Medulla oblongata (tissue), 1 donor: ENCODE data around the gene OTOP1.
"Not testable (repeated sequence)": the region's sequence is repeated elsewhere in the genome, so short reads cannot be mapped to it uniquely, and the experiment has no call there.

Experiments
- DNase-seq: peaks from one replicate; pipeline ENCODE4 v3.0.0-alpha.2; 2015; ENCODE audit errors: extremely low spot score

OTOP1 gene

GRCh38 chr4:4228356-4228668, 1.6 kb upstream of the OTOP1 start:
- no peak for DNase-seq

- no peak for DNase-seq
These were observed 1.0 kb upstream of the OTOP1 start for GRCh38 chr4:4227510-4228355.

- DNase-seq, result no peak
These were observed 669 bp downstream of the OTOP1 start for GRCh38 chr4:4225915-4226605.

- no peak for DNase-seq
These were observed 9.6 kb downstream of the OTOP1 start for GRCh38 chr4:4217113-4217512.

- no peak for DNase-seq
These were observed 10.1 kb downstream of the OTOP1 start for GRCh38 chr4:4216648-4217047.

- DNase-seq, result not testable (repeated sequence)
These were observed 13.1 kb downstream of the OTOP1 start for GRCh38 chr4:4213674-4214073.

GRCh38 chr4:4206204-4206603, 20.5 kb downstream of the OTOP1 start:
- DNase-seq, result no peak

GRCh38 chr4:4204401-4204745, 22.4 kb downstream of the OTOP1 start:
- DNase-seq, result no peak

GRCh38 chr4:4203688-4204400, 22.9 kb downstream of the OTOP1 start:
- peak; percentile 18 for DNase-seq

- no peak for DNase-seq
These were observed 24.2 kb downstream of the OTOP1 start for GRCh38 chr4:4202510-4202909.

GRCh38 chr4:4200624-4201023, 26.1 kb downstream of the OTOP1 start:
- DNase-seq, result no peak

- DNase-seq, result no peak
These were observed 31.4 kb downstream of the OTOP1 start for GRCh38 chr4:4195354-4195753.

GRCh38 chr4:4188557-4188956, 38.2 kb downstream of the OTOP1 start:
- not testable (repeated sequence) for DNase-seq

GRCh38 chr4:4185528-4185927, 41.2 kb downstream of the OTOP1 start:
- DNase-seq, result no peak

GRCh38 chr4:4182835-4183568, 43.7 kb downstream of the OTOP1 start:
- DNase-seq, result no peak

GRCh38 chr4:4170596-4171150, 56.1 kb downstream of the OTOP1 start:
- no peak for DNase-seq

GRCh38 chr4:4167981-4168780, 58.5 kb downstream of the OTOP1 start:
- DNase-seq, result not testable (repeated sequence)

- DNase-seq, result not testable (repeated sequence)
These were observed 59.7 kb downstream of the OTOP1 start for GRCh38 chr4:4166986-4167385.

GRCh38 chr4:4165701-4166392, 60.9 kb downstream of the OTOP1 start:
- DNase-seq, result not testable (repeated sequence)

- not testable (repeated sequence) for DNase-seq
These were observed 62.1 kb downstream of the OTOP1 start for GRCh38 chr4:4164532-4165173.
